WERI-Rb-1 (cell line): ENCODE measurements around the gene LNX1.

ENCODE experiments used
- DNase-seq: peaks from one replicate; pipeline ENCODE4 v3.0.0-alpha.2; 2020
- H3K27ac ChIP-seq: fragments of 250-450 bp; sonication (Bioruptor Pico); 2 replicates; pipeline ENCODE4 v1.5.1; 2020; ENCODE audit warnings: mild to moderate bottlenecking, moderate library complexity
- H3K27me3 ChIP-seq: fragments of 250-450 bp; sonication (Bioruptor Pico); 2 replicates; pipeline ENCODE4 v1.5.1; 2021; ENCODE audit warnings: mild to moderate bottlenecking, low read depth, moderate library complexity; ENCODE audit not compliant: insufficient read depth, severe bottlenecking
- H3K36me3 ChIP-seq: fragments of 250-450 bp; sonication (Bioruptor Pico); 2 replicates; pipeline ENCODE4 v1.5.1; 2020; ENCODE audit warnings: mild to moderate bottlenecking, moderate library complexity
- H3K4me3 ChIP-seq: 2 replicates; pipeline ENCODE4 v1.5.1; 2011; ENCODE audit warnings: low read depth, mild to moderate bottlenecking, control low read depth, low read length
- H3K9me3 ChIP-seq: fragments of 250-450 bp; sonication (Bioruptor Pico); 2 replicates; pipeline ENCODE4 v1.5.1; 2021; ENCODE audit warnings: mild to moderate bottlenecking, moderate library complexity; ENCODE audit not compliant: severe bottlenecking
- CTCF ChIP-seq: IDR thresholded peaks from 2 replicates; pipeline ENCODE4 v1.5.1; 2011; ENCODE audit warnings: low read depth, mild to moderate bottlenecking, control low read depth, inconsistent platforms, low read length

LNX1 gene

GRCh38 chr4:53432528-53433424 lies 158.5 kb downstream of the LNX1 start:
- DNase-seq, result no peak
- Histone ChIP-seq H3K36me3 (peaks cover 43% of the 10 kb centered on the region), H3K27ac (no peak overlapping the region), H3K4me3 (no peak overlapping the region), H3K27me3 (no peaks in the 10 kb centered on the region), H3K9me3 (no peaks in the 10 kb centered on the region)
- no peak for TF ChIP-seq CTCF

- Histone ChIP-seq H3K36me3 (peaks cover 47% of the 10 kb centered on the region), H3K4me3 (no peak overlapping the region), H3K27me3 (no peaks in the 10 kb centered on the region), H3K27ac (no peak overlapping the region), H3K9me3 (no peaks in the 10 kb centered on the region)
- TF ChIP-seq CTCF, result no peak
- no peak for DNase-seq
Observed at GRCh38 chr4:53431052-53431451, 160.2 kb downstream of the LNX1 start.

GRCh38 chr4:53427366-53427765 lies 163.9 kb downstream of the LNX1 start:
- no peak for TF ChIP-seq CTCF
- Histone ChIP-seq H3K27me3 (no peaks in the 10 kb centered on the region), H3K36me3 (peaks cover 38% of the 10 kb centered on the region), H3K9me3 (no peaks in the 10 kb centered on the region), H3K4me3 (no peak overlapping the region), H3K27ac (no peak overlapping the region)
- no peak for DNase-seq

GRCh38 chr4:53424280-53424679 lies 167.0 kb downstream of the LNX1 start:
- H3K4me3 ChIP-seq, result no peak overlapping the region
- no peaks in the 10 kb centered on the region for H3K9me3 ChIP-seq
- no peak for TF ChIP-seq CTCF
- no peaks in the 10 kb centered on the region for H3K27me3 ChIP-seq
- DNase-seq, result no peak
- H3K27ac ChIP-seq, result no peak overlapping the region
- H3K36me3 ChIP-seq, result peaks cover 18% of the 10 kb centered on the region

GRCh38 chr4:53422367-53422766 lies 168.9 kb downstream of the LNX1 start:
- TF ChIP-seq CTCF, result no peak
- peaks cover 9% of the 10 kb centered on the region; the same call in 1 of the 2 replicates for H3K36me3 ChIP-seq
- no peak overlapping the region for H3K4me3 ChIP-seq
- DNase-seq, result no peak
- H3K27ac ChIP-seq, result no peak overlapping the region
- no peaks in the 10 kb centered on the region for H3K27me3 ChIP-seq
- no peaks in the 10 kb centered on the region for H3K9me3 ChIP-seq
